Endothelial cell (in vitro differentiated cells): Measurements from ENCODE around the gene LARP4B. TPM values are rescaled to one million over a fixed set of nuclear protein-coding genes. Genes with fewer than 3 reads are reported as not detected.

Source experiments
- DNase-seq: peaks from one replicate; pipeline ENCODE4 v3.0.0; 2021; ENCODE audit warnings: low spot score
- H3K27ac Mint-ChIP-seq: one replicate; pipeline ENCODE4 v1.8.0; 2021; ENCODE audit warnings: mixed read lengths, inconsistent platforms; ENCODE audit not compliant: unreplicated experiment
- H3K27me3 Mint-ChIP-seq: one replicate; pipeline ENCODE4 v1.8.0; 2021; ENCODE audit warnings: mild to moderate bottlenecking, moderate library complexity, mixed read lengths, inconsistent platforms; ENCODE audit not compliant: unreplicated experiment
- H3K36me3 Mint-ChIP-seq: one replicate; pipeline ENCODE4 v1.8.0; 2021; ENCODE audit warnings: mild to moderate bottlenecking, low read depth, mixed read lengths, inconsistent platforms; ENCODE audit not compliant: unreplicated experiment
- H3K4me1 Mint-ChIP-seq: one replicate; pipeline ENCODE4 v1.8.0; 2021; ENCODE audit warnings: mild to moderate bottlenecking, mixed read lengths, inconsistent platforms; ENCODE audit not compliant: unreplicated experiment
- H3K4me3 Mint-ChIP-seq: one replicate; pipeline ENCODE4 v1.8.0; 2021; ENCODE audit warnings: mild to moderate bottlenecking, mixed read lengths, inconsistent platforms; ENCODE audit not compliant: unreplicated experiment
- H3K9me3 Mint-ChIP-seq: one replicate; pipeline ENCODE4 v1.8.0; 2021; ENCODE audit warnings: mixed read lengths, inconsistent platforms; ENCODE audit not compliant: unreplicated experiment
- CTCF ChIP-seq: fragments of 200-600 bp; sonication (generic); IDR thresholded peaks from one replicate; pipeline ENCODE4 v1.5.0; 2021; ENCODE audit warnings: antibody characterized with exemption; ENCODE audit not compliant: unreplicated experiment
- total RNA-seq: library from RNA; stranded (reverse); fragmentation: NEBNext Ultra II Directional; extraction: Animal tissue kit (Norgen Biotek cat#: 25700); gene quantifications from one replicate; pipeline ENCODE4 v1.2.1, GENCODE V29; 2021; ENCODE audit not compliant: unreplicated experiment

The LARP4B gene
- total RNA-seq, 1 donor from 2014 or later, result 91.8 TPM

- no peak for DNase-seq
- no peak overlapping the region for H3K4me3 Mint-ChIP-seq
Observed at GRCh38 chr10:839550-840205, 91.8 kb downstream of the LARP4B start.

GRCh38 chr10:836782-837181 lies 94.7 kb downstream of the LARP4B start:
- Mint-ChIP-seq H3K4me1 (no peaks in the 10 kb centered on the region), H3K4me3 (peak overlapping the region; percentile 6), H3K27ac (no peak overlapping the region), H3K9me3 (no peaks in the 10 kb centered on the region), H3K36me3 (peaks cover 15% of the 10 kb centered on the region), H3K27me3 (peaks cover 1% of the 10 kb centered on the region)
- DNase-seq, result no peak
- TF ChIP-seq CTCF, result no peak

More at GRCh38 chr10:839550-840205, 91.8 kb downstream of the LARP4B start:
- no peaks in the 10 kb centered on the region for H3K9me3 Mint-ChIP-seq
- no peaks in the 10 kb centered on the region for H3K27me3 Mint-ChIP-seq
- no peak overlapping the region for H3K27ac Mint-ChIP-seq
- H3K36me3 Mint-ChIP-seq, result peaks cover 23% of the 10 kb centered on the region
- peaks cover 5% of the 10 kb centered on the region for H3K4me1 Mint-ChIP-seq
- no peak for TF ChIP-seq CTCF

- H3K4me1 Mint-ChIP-seq, result peaks cover 9% of the 10 kb centered on the region
- H3K36me3 Mint-ChIP-seq, result peaks cover 16% of the 10 kb centered on the region
- no peak overlapping the region for H3K4me3 Mint-ChIP-seq
- DNase-seq, result no peak
- no peak overlapping the region for H3K27ac Mint-ChIP-seq
- peaks cover 1% of the 10 kb centered on the region for H3K27me3 Mint-ChIP-seq
- no peak for TF ChIP-seq CTCF
- no peaks in the 10 kb centered on the region for H3K9me3 Mint-ChIP-seq
Observed at GRCh38 chr10:834493-834892, 97.0 kb downstream of the LARP4B start.

- H3K27ac Mint-ChIP-seq, result no peak overlapping the region
- peaks cover 9% of the 10 kb centered on the region for H3K4me1 Mint-ChIP-seq
- peaks cover 29% of the 10 kb centered on the region for H3K36me3 Mint-ChIP-seq
- H3K4me3 Mint-ChIP-seq, result peak overlapping the region; percentile 75
- DNase-seq, result no peak
- H3K9me3 Mint-ChIP-seq, result no peaks in the 10 kb centered on the region
- peaks cover 1% of the 10 kb centered on the region for H3K27me3 Mint-ChIP-seq
- TF ChIP-seq CTCF, result no peak
Observed at GRCh38 chr10:829241-829640, 102.3 kb downstream of the LARP4B start.

- Mint-ChIP-seq H3K4me1 (peaks cover 9% of the 10 kb centered on the region), H3K27ac (no peak overlapping the region), H3K36me3 (peaks cover 32% of the 10 kb centered on the region), H3K4me3 (peak overlapping the region; percentile 3), H3K9me3 (no peaks in the 10 kb centered on the region), H3K27me3 (peaks cover 3% of the 10 kb centered on the region)
- TF ChIP-seq CTCF, result no peak
- DNase-seq, result no peak
Observed at GRCh38 chr10:828191-828590, 103.3 kb downstream of the LARP4B start.
